ENCODE data around the gene MACROD2.

MACROD2 gene

DNA sequence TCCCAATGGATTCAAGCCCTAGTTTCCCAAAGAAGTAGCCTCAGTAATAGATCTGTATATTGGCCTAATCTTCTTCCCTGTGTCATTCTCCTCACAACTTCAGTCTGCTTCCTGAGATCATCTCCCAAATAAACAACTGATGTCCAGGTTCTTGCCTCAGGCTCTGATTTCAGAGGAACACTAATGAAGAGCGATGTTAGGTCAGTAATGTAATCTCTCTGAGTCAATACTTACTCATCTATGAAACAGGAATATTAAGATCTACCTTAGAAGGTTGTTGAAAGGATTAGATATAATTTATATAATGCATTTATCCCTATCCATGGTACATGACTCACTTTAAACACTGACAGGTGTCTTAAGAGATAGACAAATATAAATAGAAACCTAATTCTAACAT lies 588.1 kb downstream of the MACROD2 start:
- TF ChIP-seq ZFX (IDR thresholded peaks at IDR 0.05) = no peak
- TF ChIP-seq, protein P1, sequence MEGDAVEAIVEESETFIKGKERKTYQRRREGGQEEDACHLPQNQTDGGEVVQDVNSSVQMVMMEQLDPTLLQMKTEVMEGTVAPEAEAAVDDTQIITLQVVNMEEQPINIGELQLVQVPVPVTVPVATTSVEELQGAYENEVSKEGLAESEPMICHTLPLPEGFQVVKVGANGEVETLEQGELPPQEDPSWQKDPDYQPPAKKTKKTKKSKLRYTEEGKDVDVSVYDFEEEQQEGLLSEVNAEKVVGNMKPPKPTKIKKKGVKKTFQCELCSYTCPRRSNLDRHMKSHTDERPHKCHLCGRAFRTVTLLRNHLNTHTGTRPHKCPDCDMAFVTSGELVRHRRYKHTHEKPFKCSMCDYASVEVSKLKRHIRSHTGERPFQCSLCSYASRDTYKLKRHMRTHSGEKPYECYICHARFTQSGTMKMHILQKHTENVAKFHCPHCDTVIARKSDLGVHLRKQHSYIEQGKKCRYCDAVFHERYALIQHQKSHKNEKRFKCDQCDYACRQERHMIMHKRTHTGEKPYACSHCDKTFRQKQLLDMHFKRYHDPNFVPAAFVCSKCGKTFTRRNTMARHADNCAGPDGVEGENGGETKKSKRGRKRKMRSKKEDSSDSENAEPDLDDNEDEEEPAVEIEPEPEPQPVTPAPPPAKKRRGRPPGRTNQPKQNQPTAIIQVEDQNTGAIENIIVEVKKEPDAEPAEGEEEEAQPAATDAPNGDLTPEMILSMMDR (conservative IDR thresholded peaks at IDR 0.05) = no peak
- H3K27ac ChIP-seq = no peak overlapping the region

DNA sequence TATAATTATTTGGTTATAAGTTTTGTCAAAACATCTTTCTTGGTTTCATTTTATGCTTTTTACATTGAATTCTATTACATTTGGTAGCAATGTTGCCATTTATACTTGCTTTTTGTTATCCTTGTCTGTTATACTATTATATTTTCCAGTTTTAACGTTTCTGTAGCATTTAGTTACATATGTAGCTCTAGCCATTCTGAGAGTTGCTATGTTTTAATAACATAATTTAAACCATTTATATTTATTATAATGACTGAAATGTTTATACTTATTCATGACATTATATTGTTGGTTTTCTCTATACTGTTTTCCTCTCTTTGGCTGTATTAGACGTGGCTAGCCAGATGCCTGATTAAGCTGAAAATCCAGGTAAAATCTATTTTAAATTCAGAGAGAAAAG lies 594.1 kb downstream of the MACROD2 start:
- TF ChIP-seq, protein P1 (conservative IDR thresholded peaks at IDR 0.05) = no peak
- TF ChIP-seq ZFX (IDR thresholded peaks at IDR 0.05) = no peak
- no peak overlapping the region for H3K27ac ChIP-seq

DNA sequence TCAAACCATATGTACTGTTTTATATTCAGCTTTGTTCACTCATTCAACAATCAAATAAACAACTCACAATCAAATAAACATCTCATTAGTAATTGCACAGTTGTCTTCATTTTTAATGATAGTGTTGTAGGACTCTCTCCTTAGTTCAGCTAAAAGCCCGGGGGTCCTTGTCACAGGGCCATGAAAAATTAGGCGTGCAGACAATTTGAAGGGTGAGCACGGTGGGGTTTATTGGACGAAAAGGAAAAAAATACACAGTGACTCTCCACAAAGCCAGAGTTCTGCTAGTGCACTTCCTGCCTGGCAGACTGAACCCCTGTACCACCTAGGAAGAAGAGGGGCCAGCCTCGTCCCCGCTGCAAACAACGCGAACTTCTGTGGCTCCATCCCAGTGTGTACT lies 599.7 kb downstream of the MACROD2 start:
- TF ChIP-seq ZFX (IDR thresholded peaks at IDR 0.05) = no peak
- TF ChIP-seq, protein P1 (conservative IDR thresholded peaks at IDR 0.05) = no peak
- H3K27ac ChIP-seq = no peak overlapping the region

DNA sequence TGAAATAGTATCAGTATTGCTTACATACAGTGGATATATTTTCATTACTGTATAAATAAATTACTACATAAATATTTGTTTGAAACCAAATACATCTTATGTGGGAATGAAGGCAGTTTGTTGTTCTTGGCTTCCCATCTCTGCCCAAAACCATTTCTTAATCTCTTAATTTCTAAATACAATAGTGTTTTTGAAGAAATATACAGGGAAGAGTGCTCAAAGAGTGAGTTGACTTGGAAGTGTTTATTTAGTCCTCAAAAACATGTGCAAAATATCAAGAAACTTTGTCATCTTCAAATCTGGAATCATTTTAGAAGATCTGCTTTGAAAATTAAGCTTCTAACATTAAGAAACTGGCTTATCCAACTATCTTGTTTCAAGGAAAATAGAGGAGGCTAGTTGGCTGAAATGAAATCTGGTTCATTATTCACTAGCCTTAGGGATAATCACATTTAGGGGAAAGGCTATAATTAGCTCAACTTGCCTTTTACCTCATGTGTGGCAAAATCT lies 601.9 kb downstream of the MACROD2 start:
- TF ChIP-seq, protein P1 (conservative IDR thresholded peaks at IDR 0.05) = no peak
- TF ChIP-seq ZFX (IDR thresholded peaks at IDR 0.05) = no peak
- H3K27ac ChIP-seq = no peak overlapping the region

DNA sequence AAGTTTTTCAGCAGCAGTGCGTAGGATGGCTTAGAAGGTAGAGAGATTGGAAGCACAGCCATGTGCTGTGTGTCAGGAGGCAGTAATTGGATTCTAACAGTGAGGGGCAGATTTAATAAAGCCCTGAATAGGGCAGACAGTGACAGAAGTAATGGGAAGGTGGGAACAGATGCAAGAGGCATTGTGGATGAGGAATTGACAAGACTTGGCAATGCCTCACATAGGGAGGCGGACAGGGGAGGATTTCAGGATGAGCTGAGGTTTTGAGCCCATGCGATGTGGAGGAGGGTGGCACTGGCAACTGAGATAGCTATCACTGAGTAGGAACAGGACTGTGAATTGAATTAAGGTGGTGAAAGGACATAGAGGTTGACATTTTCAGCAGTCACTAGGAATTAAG lies 604.3 kb downstream of the MACROD2 start:
- H3K27ac ChIP-seq = no peak overlapping the region

DNA sequence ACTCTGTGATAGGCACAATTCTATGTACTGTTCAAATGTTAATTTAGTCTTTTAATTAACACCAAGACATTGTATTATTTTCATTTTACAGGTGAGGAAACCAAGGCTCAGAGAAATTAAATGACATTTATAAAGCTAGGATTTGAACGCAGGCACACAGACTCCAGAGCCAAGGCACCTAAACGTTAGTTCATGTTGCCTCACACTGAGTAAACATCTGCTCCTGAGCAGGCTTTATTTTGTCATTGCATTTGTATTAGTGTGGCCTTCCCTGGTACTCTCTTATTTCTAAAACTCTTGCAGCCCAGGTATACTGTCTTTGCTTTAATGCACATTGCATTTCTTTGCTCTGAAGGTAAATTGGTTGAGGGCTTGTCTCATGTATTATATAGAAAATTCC lies 605.2 kb downstream of the MACROD2 start:
- no peak overlapping the region for H3K27ac ChIP-seq
- no peak for TF ChIP-seq ZFX (IDR thresholded peaks at IDR 0.05)
- TF ChIP-seq, protein P1 (conservative IDR thresholded peaks at IDR 0.05) = no peak

More for the DNA sequence above, 604.3 kb downstream of the MACROD2 start:
- TF ChIP-seq ZFX (IDR thresholded peaks at IDR 0.05) = no peak
- TF ChIP-seq, protein P1 (conservative IDR thresholded peaks at IDR 0.05) = no peak

DNA sequence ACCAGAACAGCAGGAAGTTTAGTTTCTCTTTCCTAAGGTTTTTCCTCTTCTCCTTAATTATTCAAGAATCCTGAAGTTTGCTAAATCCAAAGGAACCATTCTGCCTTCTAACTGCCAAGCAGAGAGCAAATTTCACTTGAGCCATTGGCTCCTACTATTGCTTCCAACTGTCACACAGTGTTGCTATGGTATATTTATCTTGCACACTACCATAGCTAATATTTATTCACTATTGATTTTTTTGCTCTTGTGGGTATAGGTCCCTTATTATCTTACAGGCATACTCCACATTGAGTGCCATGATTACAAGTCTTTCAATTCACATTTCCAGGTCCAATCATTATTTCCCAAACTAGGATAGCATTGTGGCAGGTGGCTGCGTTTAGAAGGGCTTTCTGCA lies 608.8 kb downstream of the MACROD2 start:
- no peak overlapping the region for H3K27ac ChIP-seq
- TF ChIP-seq, protein P1 (conservative IDR thresholded peaks at IDR 0.05) = no peak
- no peak for TF ChIP-seq ZFX (IDR thresholded peaks at IDR 0.05)
